H4 (cell line): ENCODE data around the gene LUZP4. TPM values are rescaled to one million over a fixed set of nuclear protein-coding genes. Genes with fewer than 3 reads are reported as not detected.
A peak's percentile ranks its signal among the peaks of the same experiment; 100 is the strongest.
"Not testable (repeated sequence)": the region's sequence is repeated elsewhere in the genome, so short reads cannot be mapped to it uniquely, and the experiment has no call there.

Experiments
- DNase-seq: peaks from one replicate; pipeline ENCODE4 v3.0.0-alpha.2; 2015; ENCODE audit warnings: low spot score
- total RNA-seq: library from RNA; depleted of rRNA; stranded (reverse); fragments of >200 nt; shearing (Covaris generic); gene quantifications from 2 replicates; pipeline ENCODE4 v1.2.3, GENCODE V29; 2014; rRNA removed

Gene LUZP4
- not detected in 2 replicates for total RNA-seq

DNA sequence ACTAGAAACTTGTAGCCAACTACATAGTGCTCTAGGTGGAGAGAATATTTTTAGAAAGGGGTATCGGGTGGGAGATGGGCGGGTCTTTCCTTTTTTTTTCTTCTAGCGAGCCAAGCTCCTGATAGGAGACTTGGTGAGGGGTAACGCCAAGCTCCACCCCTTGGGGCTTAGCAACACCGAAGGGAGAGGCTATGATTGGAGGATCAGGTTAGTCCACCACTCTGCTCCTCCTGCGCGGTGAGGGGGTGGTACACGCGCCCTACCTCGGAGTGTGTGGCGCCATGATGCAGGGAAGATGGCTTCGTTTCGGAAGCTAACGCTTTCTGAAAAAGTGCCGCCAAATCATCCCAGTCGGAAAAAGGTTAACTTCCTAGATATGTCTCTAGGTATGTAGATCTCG is at the start of gene LUZP4:
Gene LUZP4, plus strand, starts transcription at position 251 of the 400 bp plus-strand sequence. Its CDS starts 45 bp downstream, at position 296.
- no peak for DNase-seq

DNA sequence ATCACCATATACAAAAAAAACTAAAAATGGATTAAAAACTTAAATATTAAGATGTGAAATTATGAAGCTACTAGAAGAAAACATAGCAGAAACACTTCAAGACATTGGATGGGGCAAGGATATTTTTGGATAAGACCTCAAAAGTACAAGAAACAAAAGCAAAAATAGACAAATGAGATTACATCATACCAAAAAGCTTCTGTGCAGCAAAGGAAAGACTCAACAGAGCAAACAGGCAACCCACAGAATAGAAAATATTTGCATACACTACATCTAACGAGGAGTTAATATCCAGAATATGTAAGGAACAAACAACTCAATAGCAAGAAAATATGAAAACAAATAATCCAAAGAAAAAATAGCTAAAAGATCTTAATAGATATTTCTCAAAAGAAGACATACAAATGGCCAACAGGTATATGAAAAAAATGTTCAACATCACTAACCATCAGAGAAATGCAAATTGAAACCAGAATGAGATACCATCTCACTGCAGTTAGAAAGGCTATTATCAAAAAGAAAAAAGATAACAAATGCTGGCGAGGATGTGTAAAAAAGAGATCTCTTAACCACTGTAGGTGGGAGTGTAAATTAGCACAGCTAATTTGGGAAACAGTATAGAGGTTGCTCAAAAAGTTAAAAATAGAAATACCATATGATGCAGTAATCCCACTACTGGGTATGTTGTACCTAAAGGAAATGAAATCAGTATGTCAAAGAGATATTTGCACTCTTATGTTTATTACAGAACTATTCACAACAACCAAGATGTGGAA is 37.9 kb upstream of the LUZP4 start:
- no peak for DNase-seq

GRCh38 chrX:115255003-115255402 is 34.5 kb upstream of the LUZP4 start:
- DNase-seq, result no peak

GRCh38 chrX:115257711-115258110 is 31.8 kb upstream of the LUZP4 start:
- no peak for DNase-seq

- no peak for DNase-seq
Measured at GRCh38 chrX:115259238-115259875, 30.2 kb upstream of the LUZP4 start.

DNA sequence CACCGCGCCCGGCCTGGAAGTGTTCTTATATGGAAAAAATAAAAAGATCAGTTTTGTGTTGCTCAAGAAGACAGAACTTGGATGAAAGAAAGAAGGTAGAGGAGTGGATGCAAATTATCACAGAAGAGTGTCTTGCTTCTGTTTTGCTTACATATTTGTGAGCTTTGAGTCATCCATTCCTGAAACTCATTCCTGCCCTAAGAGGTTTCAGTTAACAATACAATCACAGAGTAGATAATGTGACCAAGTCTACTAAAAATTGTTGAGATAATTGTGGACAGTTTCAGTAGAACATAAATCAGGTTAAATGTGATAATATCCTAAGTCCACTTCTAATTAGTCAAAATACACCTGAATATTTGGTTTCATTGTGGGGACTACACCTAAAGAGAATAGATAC is 29.2 kb upstream of the LUZP4 start:
- no peak for DNase-seq

GRCh38 chrX:115261148-115261547 is 28.4 kb upstream of the LUZP4 start:
- DNase-seq, result no peak

GRCh38 chrX:115264009-115264408 is 25.5 kb upstream of the LUZP4 start:
- DNase-seq, result no peak

DNA sequence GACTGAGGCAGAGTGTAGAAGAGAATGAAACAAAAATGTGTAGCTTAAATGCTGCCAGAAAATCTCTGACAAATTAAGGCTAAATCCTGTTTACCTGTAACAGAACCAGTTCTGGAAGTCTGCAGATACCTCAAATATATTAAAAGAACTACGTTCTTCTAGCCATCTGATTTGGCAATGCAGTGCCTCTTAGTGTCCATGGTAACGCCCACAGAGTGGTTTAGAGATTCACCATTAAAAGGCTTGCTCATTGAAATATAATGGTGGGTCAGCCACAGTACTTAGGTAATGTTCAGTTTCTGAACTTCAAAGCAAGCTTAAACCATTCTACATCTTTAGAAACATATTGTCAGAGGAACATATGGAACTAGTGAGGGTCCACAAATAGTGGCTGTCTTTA is 23.2 kb upstream of the LUZP4 start:
- DNase-seq, result no peak

- DNase-seq, result no peak
Measured at GRCh38 chrX:115268421-115268820, 21.1 kb upstream of the LUZP4 start.

DNA sequence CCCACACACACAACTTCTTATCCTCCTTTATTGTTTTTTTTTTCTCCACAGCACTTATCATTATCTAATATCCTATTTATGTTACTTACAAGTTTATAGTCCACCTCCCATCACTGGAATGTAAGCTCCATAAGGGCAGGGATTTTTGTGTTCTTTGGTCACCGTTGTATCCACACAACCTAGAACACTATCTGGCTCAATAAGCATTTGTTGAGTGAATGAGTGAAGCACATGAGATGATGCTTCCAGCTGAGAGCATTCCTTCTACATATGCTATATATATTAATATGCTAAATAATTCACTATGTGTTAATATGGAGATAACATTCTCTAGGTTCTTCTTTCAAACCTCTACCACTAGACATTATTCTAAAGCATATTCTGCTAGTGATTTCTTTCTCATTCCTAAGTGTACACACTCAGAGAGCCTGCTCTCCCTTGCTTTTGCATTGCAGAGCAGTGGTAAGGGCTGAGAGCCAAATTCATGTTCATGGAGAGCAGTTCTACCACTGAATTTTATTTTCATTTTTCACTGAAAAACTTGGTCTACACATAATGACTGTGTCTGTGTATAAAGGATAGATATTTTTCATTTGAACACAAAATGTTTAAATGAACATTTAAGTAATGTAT is 20.3 kb upstream of the LUZP4 start:
- no peak for DNase-seq

- no peak for DNase-seq
Measured at GRCh38 chrX:115284877-115285276, 4.6 kb upstream of the LUZP4 start.

GRCh38 chrX:115297189-115297588 is 7.7 kb downstream of the LUZP4 start:
- DNase-seq, result no peak

GRCh38 chrX:115311139-115311538 is 21.6 kb downstream of the LUZP4 start:
- DNase-seq, result no peak

DNA sequence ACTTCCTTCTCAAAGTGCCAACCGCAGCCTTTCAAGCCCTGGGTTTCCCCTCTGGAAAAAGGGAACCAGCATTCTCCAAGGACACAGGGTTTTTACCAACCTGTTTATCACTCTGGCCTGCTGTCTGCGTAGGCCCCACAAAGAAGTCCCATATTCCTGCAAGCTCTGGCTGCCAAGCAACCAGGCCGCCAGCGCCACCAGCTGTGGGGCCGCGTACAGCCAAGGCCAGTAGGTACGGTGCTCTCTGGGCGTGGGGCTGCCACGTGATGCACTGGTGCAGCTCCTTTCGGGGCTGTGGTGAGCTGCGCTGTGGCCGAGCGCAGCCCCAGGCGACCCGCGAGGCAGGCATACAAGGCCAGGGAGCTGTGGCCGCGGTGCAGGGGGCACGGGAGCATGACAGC is 22.1 kb downstream of the LUZP4 start:
- DNase-seq, result no peak

GRCh38 chrX:115318139-115318538 is 28.6 kb downstream of the LUZP4 start:
- DNase-seq, result no peak

- no peak for DNase-seq
Measured at GRCh38 chrX:115322375-115322774, 32.9 kb downstream of the LUZP4 start.

DNA sequence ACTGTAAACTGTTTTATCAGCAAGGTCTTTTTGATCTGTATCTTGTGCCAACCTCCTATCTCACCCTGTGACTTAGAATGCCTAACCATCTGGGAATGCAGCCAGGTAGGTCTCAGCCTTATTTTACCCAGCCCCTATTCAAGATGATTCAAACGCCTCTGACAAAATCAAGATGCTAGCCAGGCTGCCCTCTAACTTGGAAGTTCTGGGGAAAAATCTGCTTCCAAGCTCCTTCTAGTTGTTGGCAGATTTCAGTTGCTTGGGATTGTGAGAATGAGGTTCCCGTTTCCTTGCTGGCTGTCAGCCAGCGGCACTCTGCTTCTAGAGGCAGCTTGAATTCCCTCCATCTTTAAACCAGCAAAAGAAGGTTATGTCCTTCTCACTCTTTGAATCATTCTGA is 34.7 kb downstream of the LUZP4 start:
- peak; percentile 35 for DNase-seq

- not testable (repeated sequence) for DNase-seq
Measured at GRCh38 chrX:115329282-115329681, 39.8 kb downstream of the LUZP4 start.

DNA sequence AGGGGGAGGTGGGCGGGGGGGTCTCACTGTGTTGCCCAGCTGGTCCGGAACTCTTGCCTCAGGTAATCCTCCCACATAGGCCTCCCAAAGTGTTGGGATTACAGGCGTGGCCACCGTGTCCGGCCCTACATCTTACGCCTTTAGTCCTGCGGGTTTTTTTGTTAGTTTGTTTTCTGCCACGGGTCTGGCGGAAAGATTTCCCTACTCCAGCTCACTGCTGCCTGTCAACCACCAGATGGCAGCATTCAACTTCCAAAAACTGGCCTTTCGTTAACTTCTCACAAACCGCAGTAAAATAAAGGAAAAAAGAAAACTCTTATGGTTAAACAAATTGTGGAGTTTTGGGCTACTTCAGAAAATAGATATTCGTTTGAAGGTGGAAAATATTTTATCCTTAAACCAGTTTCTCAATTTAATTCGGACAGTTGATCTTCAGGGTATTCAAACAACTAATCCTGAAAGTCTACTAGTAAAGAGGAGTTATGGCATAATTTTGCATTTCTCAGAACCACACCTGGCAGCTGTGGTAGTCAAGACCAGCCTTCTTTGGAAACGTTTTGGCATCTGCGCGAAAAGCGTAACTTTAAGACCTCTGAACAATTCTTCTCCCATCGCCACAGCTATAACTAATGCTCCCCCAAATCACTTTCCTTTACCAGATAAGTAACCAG is 41.1 kb downstream of the LUZP4 start:
- peak; percentile 59 for DNase-seq

GRCh38 chrX:115332832-115333231 is 43.3 kb downstream of the LUZP4 start:
- peak; percentile 9 for DNase-seq

DNA sequence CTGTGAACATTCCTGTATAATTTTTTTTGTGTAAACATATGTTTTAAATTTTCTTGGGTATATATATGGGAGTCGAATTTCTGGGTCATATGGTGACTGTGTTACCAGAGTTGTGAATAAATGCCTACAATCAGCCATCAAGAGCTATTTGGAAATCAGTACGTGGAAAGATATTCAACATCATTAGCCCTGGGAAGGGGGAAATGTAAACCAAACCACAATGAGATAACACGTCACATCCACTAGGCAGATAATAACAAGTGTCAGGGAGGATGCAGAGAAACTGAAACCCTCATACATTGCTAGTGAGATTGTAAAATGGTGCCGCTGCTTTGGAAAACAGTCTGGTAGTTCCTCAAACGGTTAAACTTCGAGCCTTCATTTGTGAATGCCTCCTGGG is 43.9 kb downstream of the LUZP4 start:
- no peak for DNase-seq
